GM21576 (cell line): ENCODE results near the gene WAS.

ENCODE experiments used
- ATAC-seq: cut with Tn5 transposase; IDR thresholded peaks from one replicate; pipeline ENCODE4 v1.9.1; 2021; ENCODE audit warnings: mild to moderate bottlenecking, moderate library complexity; ENCODE audit not compliant: unreplicated experiment

Gene WAS

GRCh38 chrX:48711162-48711928 is 27.7 kb downstream of the WAS start:
- ATAC-seq = no peak

- ATAC-seq = no peak
Observed at GRCh38 chrX:48711929-48712505, 28.4 kb downstream of the WAS start.

GRCh38 chrX:48713847-48714246 is 30.2 kb downstream of the WAS start:
- ATAC-seq = no peak

GRCh38 chrX:48714573-48714972 is 31.0 kb downstream of the WAS start:
- no peak for ATAC-seq

- no peak for ATAC-seq
Observed at GRCh38 chrX:48715072-48715471, 31.5 kb downstream of the WAS start.

GRCh38 chrX:48715876-48716502 is 32.4 kb downstream of the WAS start:
- no peak for ATAC-seq

GRCh38 chrX:48719958-48720357 is 36.4 kb downstream of the WAS start:
- no peak for ATAC-seq

GRCh38 chrX:48720577-48721250 is 37.1 kb downstream of the WAS start:
- ATAC-seq = no peak

- ATAC-seq = no peak
Observed at GRCh38 chrX:48721916-48722315, 38.3 kb downstream of the WAS start.

- ATAC-seq = no peak
Observed at GRCh38 chrX:48726596-48726995, 43.0 kb downstream of the WAS start.

- ATAC-seq = no peak
Observed at GRCh38 chrX:48728653-48729052, 45.1 kb downstream of the WAS start.

- ATAC-seq = no peak
Observed at GRCh38 chrX:48736303-48736702, 52.7 kb downstream of the WAS start.

- no peak for ATAC-seq
Observed at GRCh38 chrX:48736878-48737212, 53.2 kb downstream of the WAS start.

GRCh38 chrX:48737213-48737938 is 53.8 kb downstream of the WAS start:
- ATAC-seq = peak; percentile 98

- ATAC-seq = no peak
Observed at GRCh38 chrX:48737940-48738339, 54.3 kb downstream of the WAS start.
